Tibial artery (tissue), 4 donors: Measurements from ENCODE around the gene MYH2.

Experiments
- DNase-seq, 2 donors: peaks; one replicate each; pipeline ENCODE4 v3.0.0-alpha.2; 2019
- H3K27ac ChIP-seq, 2 donors: fragments of 200-600 bp; sonication (generic) in 1 of 2; 1 replicate in 1 of 2; 2 replicates in 1 of 2; pipeline ENCODE4 v1.5.1; 2018 to 2019; ENCODE audit warnings: mild to moderate bottlenecking in 1 of 2
- H3K27me3 ChIP-seq, 2 donors: fragments of 200-600 bp; sonication (generic) in 1 of 2; one replicate each; pipeline versions ENCODE4 v1.5.1 to v1.6.0; 2016 to 2019
- H3K36me3 ChIP-seq, 3 donors: fragments of 200-600 bp; sonication (generic) in 2 of 3; one replicate each; pipeline ENCODE4 v1.5.1; 2016 to 2019; ENCODE audit warnings: mild to moderate bottlenecking in 2 of 3
- H3K4me1 ChIP-seq, 4 donors: fragments of 200-600 bp; sonication (generic) in 2 of 4; 1 replicate in 3 of 4; 2 replicates in 1 of 4; pipeline ENCODE4 v1.5.1; 2016 to 2019
- H3K4me3 ChIP-seq, 2 donors: fragments of 200-600 bp; sonication (generic) in 1 of 2; 1 replicate in 1 of 2; 2 replicates in 1 of 2; pipeline ENCODE4 v1.5.1; 2018 to 2019; ENCODE audit warnings: mild to moderate bottlenecking in 2 of 2
- H3K9me3 ChIP-seq, 3 donors: fragments of 200-600 bp; sonication (generic) in 1 of 3; one replicate each; pipeline ENCODE4 v1.5.1; 2016 to 2019
- intact Hi-C: fragments of 100-400 bp; cut with DNase I; formaldehyde crosslinking; loops from one replicate; pipeline ENCODE4 v1.15.0; 2023; ENCODE audit warnings: low total_unique reads
- TF ChIP-seq, protein P1 (sequence below), 2 experiments: fragments of 200-600 bp in 1 of 2; fragments of 450-650 bp in 1 of 2; IDR thresholded peaks; one replicate each; pipeline ENCODE4 v1.5.1; 2017 to 2019; ENCODE audit warnings: antibody characterized with exemption in 2 of 2, mild to moderate bottlenecking in 1 of 2, moderate library complexity in 1 of 2

The MYH2 gene

DNA sequence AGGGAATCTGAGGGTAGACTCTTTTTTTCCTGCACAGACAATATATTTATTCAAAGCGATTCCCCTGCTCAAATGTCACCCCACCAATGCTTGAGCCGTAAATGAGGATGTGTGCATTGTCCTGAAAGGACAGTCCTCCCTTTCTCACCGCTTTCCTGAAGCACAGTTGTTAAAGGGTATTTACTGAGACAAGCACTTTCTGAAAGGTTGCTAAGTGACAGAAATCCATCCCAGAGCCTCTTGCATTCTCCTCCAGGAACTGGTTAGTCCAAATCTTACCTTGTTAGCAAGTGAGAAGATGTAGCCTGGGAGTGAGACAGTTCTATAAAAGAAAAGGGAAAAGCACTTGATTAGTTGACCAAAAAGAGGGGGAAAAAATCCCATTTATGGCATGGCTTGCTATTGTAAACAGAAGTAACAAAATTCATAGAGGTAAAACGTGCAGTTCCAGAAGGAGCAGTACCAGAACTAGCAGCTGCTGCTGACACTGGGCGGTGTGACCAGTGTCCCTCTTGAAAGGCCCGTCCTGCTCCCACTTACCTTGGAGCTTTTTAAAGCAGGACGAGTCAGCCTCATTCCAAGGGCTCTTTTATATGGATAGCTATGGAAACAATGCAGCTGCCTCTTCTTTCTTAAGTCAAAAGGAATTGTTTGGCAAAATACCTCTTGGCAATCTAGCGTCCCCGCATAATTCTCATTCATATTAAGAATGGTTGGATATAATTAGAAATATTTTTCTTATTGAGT lies at the start of gene MYH2:
TSS of gene MYH2 (minus strand) at position 563 of the 747 bp plus-strand sequence. CDS start 1,738 bp downstream, outside the sequence.
- DNase-seq, result no peak
- intact Hi-C loops, result no loop called here
- TF ChIP-seq, protein P1, sequence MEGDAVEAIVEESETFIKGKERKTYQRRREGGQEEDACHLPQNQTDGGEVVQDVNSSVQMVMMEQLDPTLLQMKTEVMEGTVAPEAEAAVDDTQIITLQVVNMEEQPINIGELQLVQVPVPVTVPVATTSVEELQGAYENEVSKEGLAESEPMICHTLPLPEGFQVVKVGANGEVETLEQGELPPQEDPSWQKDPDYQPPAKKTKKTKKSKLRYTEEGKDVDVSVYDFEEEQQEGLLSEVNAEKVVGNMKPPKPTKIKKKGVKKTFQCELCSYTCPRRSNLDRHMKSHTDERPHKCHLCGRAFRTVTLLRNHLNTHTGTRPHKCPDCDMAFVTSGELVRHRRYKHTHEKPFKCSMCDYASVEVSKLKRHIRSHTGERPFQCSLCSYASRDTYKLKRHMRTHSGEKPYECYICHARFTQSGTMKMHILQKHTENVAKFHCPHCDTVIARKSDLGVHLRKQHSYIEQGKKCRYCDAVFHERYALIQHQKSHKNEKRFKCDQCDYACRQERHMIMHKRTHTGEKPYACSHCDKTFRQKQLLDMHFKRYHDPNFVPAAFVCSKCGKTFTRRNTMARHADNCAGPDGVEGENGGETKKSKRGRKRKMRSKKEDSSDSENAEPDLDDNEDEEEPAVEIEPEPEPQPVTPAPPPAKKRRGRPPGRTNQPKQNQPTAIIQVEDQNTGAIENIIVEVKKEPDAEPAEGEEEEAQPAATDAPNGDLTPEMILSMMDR (IDR thresholded peaks at IDR 0.05), result no peak

DNA sequence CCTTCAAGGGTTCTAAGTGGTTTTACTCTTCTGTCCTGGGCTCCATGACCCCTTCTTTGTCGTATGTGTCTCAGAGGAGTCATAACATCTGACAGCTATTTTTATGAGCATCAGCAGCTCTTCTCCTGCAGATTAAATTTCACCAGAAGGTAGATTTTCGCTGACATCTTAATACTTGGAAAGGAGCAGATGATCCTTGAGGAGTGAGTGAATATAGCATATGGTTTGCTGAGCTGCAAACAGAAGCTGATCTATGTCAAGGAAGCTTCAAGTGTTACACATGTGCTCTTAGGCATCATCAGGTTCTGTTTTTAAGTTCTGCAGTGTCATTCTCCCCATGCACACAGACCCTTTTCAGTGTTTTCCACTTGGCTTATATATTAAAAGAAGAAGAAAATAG lies 49.2 kb upstream of the MYH2 start:
- H3K4me3 ChIP-seq, result no peak overlapping the region

More for the DNA sequence above, at the start of gene MYH2:
- no peak within 1 kb of the TSS for H3K4me3 ChIP-seq
- H3K4me1 ChIP-seq, result no peaks in the 10 kb centered on the region
- H3K27ac ChIP-seq, result no peak within 1 kb of the TSS
- H3K36me3 ChIP-seq, result no peaks in the 10 kb centered on the region
- H3K27me3 ChIP-seq, result no peaks in the 10 kb centered on the region
- no peaks in the 10 kb centered on the region for H3K9me3 ChIP-seq

GRCh38 chr17:10589553-10590145 lies 40.2 kb upstream of the MYH2 start:
- Histone ChIP-seq H3K27ac (no peak overlapping the region), H3K27me3 (no peaks in the 10 kb centered on the region), H3K36me3 (no peaks in the 10 kb centered on the region), H3K9me3 (peaks cover 0 to 5% (median 0%) of the 10 kb centered on the region in 3 donors), H3K4me1 (no peaks in the 10 kb centered on the region), H3K4me3 (no peak overlapping the region)
- TF ChIP-seq, protein P1 (IDR thresholded peaks at IDR 0.05), result no peak
- intact Hi-C loops, result no loop called here
- no peak for DNase-seq

More for the DNA sequence above, 49.2 kb upstream of the MYH2 start:
- TF ChIP-seq, protein P1 (IDR thresholded peaks at IDR 0.05), result no peak
- Histone ChIP-seq H3K36me3 (no peaks in the 10 kb centered on the region), H3K4me1 (no peaks in the 10 kb centered on the region), H3K9me3 (peaks cover 0 to 5% (median 0%) of the 10 kb centered on the region in 3 donors), H3K27ac (no peak overlapping the region), H3K27me3 (peaks cover 0 to 6% of the 10 kb centered on the region in 2 donors)
- no peak for DNase-seq
- intact Hi-C loops, result no loop called here

DNA sequence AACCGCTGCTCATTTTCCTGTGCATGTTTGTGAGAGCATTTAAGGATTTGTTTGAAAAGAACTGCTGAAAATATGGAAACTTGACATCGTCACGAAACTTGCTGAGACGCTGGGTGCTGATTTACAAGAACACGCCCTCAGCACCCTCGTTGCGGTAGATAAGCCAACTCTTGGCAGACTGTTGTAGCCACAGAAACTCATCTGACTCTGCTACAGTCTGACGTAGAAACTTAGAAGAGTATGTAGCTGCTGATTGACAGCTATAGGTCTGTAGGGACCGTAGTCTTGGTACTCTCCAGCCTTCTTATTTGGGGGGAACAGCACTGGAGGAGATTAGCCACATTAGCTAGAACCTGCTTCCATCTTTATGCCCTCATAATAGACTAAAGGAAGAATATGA lies 36.1 kb upstream of the MYH2 start:
- no peak overlapping the region for H3K4me3 ChIP-seq
- TF ChIP-seq, protein P1 (IDR thresholded peaks at IDR 0.05), result no peak
- no peaks in the 10 kb centered on the region for H3K9me3 ChIP-seq
- H3K36me3 ChIP-seq, result no peaks in the 10 kb centered on the region
- H3K4me1 ChIP-seq, result no peaks in the 10 kb centered on the region
- no peaks in the 10 kb centered on the region for H3K27me3 ChIP-seq
- no peak for DNase-seq
- intact Hi-C loops, result no loop called here
- H3K27ac ChIP-seq, result no peak overlapping the region

DNA sequence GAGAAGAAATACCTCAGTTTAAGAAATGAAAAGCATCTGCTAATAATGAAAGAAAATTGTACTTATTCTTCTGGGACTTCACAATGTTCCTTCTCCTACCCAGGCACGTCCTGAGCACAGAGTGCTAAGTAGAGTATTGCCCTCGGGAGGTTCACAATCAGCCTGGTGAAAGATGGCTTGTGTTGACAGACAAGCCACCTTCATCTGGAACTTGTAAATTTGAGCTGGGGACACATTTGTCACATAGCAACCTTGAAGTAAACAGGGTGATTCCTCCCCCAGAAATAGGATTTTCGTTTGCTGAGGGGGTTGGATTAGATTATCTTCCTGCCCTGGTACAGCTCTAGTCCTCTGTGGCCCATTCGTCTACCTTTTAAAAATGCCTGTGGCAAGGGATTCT lies 34.4 kb upstream of the MYH2 start:
- Histone ChIP-seq H3K36me3 (no peaks in the 10 kb centered on the region), H3K27ac (no peak overlapping the region), H3K9me3 (no peaks in the 10 kb centered on the region), H3K4me1 (no peaks in the 10 kb centered on the region), H3K4me3 (no peak overlapping the region), H3K27me3 (no peaks in the 10 kb centered on the region)
- intact Hi-C loops, result no loop called here
- TF ChIP-seq, protein P1 (IDR thresholded peaks at IDR 0.05), result no peak
- DNase-seq, result no peak
